Stomach (tissue), 9 donors: ENCODE measurements around the gene TRIM41. TPM values are rescaled to one million over a fixed set of nuclear protein-coding genes. Genes with fewer than 3 reads are reported as not detected.

Experiments used
- DNase-seq, 2 donors: peaks; one replicate each; pipeline versions ENCODE4 v3.0.0 to v3.0.0-alpha.2; 2013 to 2019
- H3K27ac ChIP-seq, 5 donors: fragments of 200-600 bp in 4 of 5; sonication (generic) in 4 of 5; one replicate each; pipeline ENCODE4 v1.5.1; 2013 to 2019; ENCODE audit warnings: mild to moderate bottlenecking in 1 of 5, moderate library complexity in 1 of 5
- H3K27me3 ChIP-seq, 3 donors: fragments of 200-600 bp; sonication (generic); one replicate each; pipeline ENCODE4 v1.5.1; 2017 to 2019; ENCODE audit warnings: mixed run types in 1 of 3
- H3K36me3 ChIP-seq, 4 donors: fragments of 200-600 bp; sonication (generic); 1 replicate in 3 of 4; 2 replicates in 1 of 4; pipeline ENCODE4 v1.5.1; 2016 to 2019
- H3K4me1 ChIP-seq, 4 donors: fragments of 200-600 bp; sonication (generic); one replicate each; pipeline ENCODE4 v1.5.1; 2016 to 2019
- H3K4me3 ChIP-seq, 4 donors: fragments of 200-600 bp; sonication (generic) in 3 of 4; one replicate each; pipeline ENCODE4 v1.5.1; 2016 to 2019; ENCODE audit warnings: mild to moderate bottlenecking in 1 of 4
- H3K9me3 ChIP-seq, 4 donors: fragments of 200-600 bp; sonication (generic); one replicate each; pipeline ENCODE4 v1.5.1; 2016 to 2019
- CTCF ChIP-seq, 7 experiments: fragments of 450-650 bp in 4 of 7; fragments of 200-600 bp in 3 of 7; sonication (generic) in 3 of 7; IDR thresholded peaks; one replicate each; pipeline ENCODE4 v1.5.1; 2016 to 2019; ENCODE audit warnings: antibody characterized with exemption in 7 of 7, control low read depth in 2 of 7, mild to moderate bottlenecking in 1 of 7
- EP300 ChIP-seq: sonication (generic); formaldehyde crosslinking; IDR thresholded peaks from one replicate; pipeline ENCODE4 v1.6.1; 2017; ENCODE audit warnings: antibody characterized with exemption
- POLR2A ChIP-seq, 4 donors: fragments of 450-650 bp; IDR thresholded peaks; one replicate each; pipeline ENCODE4 v1.6.1; 2016; ENCODE audit warnings: antibody characterized with exemption in 4 of 4, control low read depth in 2 of 4, mild to moderate bottlenecking in 1 of 4, moderate library complexity in 1 of 4
- POLR2AphosphoS5 ChIP-seq, 3 donors: sonication (generic); formaldehyde crosslinking; IDR thresholded peaks; one replicate each; pipeline ENCODE4 v1.6.1; 2016; ENCODE audit warnings: antibody characterized with exemption in 3 of 3
- WGBS, 5 donors: extraction: QIAGEN DNeasy Blood & Tissue Kit in 3 of 5; methylation state at CpG; one replicate each; pipeline versions ENCODE4 v1.1.5 to v1.1.7; 2013 to 2018; 5-methylcytosine and 5-hydroxymethylcytosine counted together
- intact Hi-C: fragments of 100-400 bp; cut with DNase I; formaldehyde crosslinking; loops from one replicate; pipeline ENCODE4 v1.15.1; 2023; ENCODE audit warnings: low total_unique reads
- polyA plus RNA-seq, 3 donors: library from polyadenylated mRNA; stranded (reverse); fragments of 200-250 nt; gene quantifications; one replicate each; pipeline ENCODE4 v1.2.3, GENCODE V29; 2013
- total RNA-seq, 5 donors: library from RNA; depleted of rRNA; stranded (reverse); fragments of >200 nt; gene quantifications; one replicate each; pipeline versions ENCODE4 v1.1.0 to v1.2.3, GENCODE V29; 2014 to 2016
- donor health status: healthy with polysubstance abuse.
- donor health status: Bipolar disorder and iron deficiency.
- donor health status: healthy.

The TRIM41 gene
- total and polyA plus RNA-seq, 8 donors, result 2.3 to 70.4 (median 16.0) TPM

GRCh38 chr5:181195249-181195761, 27.8 kb upstream of the TRIM41 start:
- Histone ChIP-seq H3K4me3 (no peak overlapping the region), H3K27ac (no peak overlapping the region), H3K27me3 (no peaks in the 10 kb centered on the region), H3K9me3 (no peaks in the 10 kb centered on the region), H3K4me1 (peaks cover 5 to 27% (median 20%) of the 10 kb centered on the region in 4 donors), H3K36me3 (no peaks in the 10 kb centered on the region)
- TF ChIP-seq CTCF (IDR thresholded peaks at IDR 0.05), result no peak
- TF ChIP-seq POLR2AphosphoS5 (IDR thresholded peaks at IDR 0.05), result no peak
- no peak for TF ChIP-seq EP300
- no peak for TF ChIP-seq POLR2A (IDR thresholded peaks at IDR 0.05)
- DNase-seq, result no peak
- 65 to 73% (median 68%) methylated on average over 28 to 45 of the region's 45 CpGs for WGBS, 5 donors
- intact Hi-C loops, result no loop called here

GRCh38 chr5:181197326-181197951, 25.6 kb upstream of the TRIM41 start:
- H3K4me3 ChIP-seq, result no peak overlapping the region
- DNase-seq, result no peak
- intact Hi-C loops, result no loop called here
- peaks cover 2 to 15% (median 4%) of the 10 kb centered on the region in 4 donors for H3K4me1 ChIP-seq
- H3K9me3 ChIP-seq, result no peaks in the 10 kb centered on the region
- 66 to 78% (median 69%) methylated on average over 8 of the region's 8 CpGs for WGBS, 5 donors
- no peaks in the 10 kb centered on the region for H3K36me3 ChIP-seq
- no peaks in the 10 kb centered on the region for H3K27me3 ChIP-seq
- no peak for TF ChIP-seq POLR2AphosphoS5 (IDR thresholded peaks at IDR 0.05)
- TF ChIP-seq POLR2A (IDR thresholded peaks at IDR 0.05), result no peak
- TF ChIP-seq EP300, result no peak
- TF ChIP-seq CTCF (IDR thresholded peaks at IDR 0.05), result no peak
- H3K27ac ChIP-seq, result no peak overlapping the region

- peaks cover 0 to under 1% (median 0%) of the 10 kb centered on the region in 3 donors for H3K27me3 ChIP-seq
- no peak for DNase-seq
- no peak for TF ChIP-seq POLR2AphosphoS5 (IDR thresholded peaks at IDR 0.05)
- TF ChIP-seq CTCF (IDR thresholded peaks at IDR 0.05), result no peak
- TF ChIP-seq POLR2A (IDR thresholded peaks at IDR 0.05), result no peak
- TF ChIP-seq EP300, result no peak
- 77 to 81% (median 78%) methylated on average over 12 of the region's 12 CpGs for WGBS, 5 donors
- H3K9me3 ChIP-seq, result no peaks in the 10 kb centered on the region
- H3K4me3 ChIP-seq, result no peak overlapping the region
- H3K27ac ChIP-seq, result no peak overlapping the region
- H3K36me3 ChIP-seq, result no peaks in the 10 kb centered on the region
- H3K4me1 ChIP-seq, result peaks cover 0 to 8% (median 3%) of the 10 kb centered on the region in 4 donors
- intact Hi-C loops, result no loop called here
These were observed 24.9 kb upstream of the TRIM41 start for GRCh38 chr5:181198106-181198685.

- H3K4me1 ChIP-seq, result peaks cover 2 to 16% (median 11%) of the 10 kb centered on the region in 4 donors
- DNase-seq, result no peak
- no peaks in the 10 kb centered on the region for H3K9me3 ChIP-seq
- H3K27ac ChIP-seq, result no peak overlapping the region
- 50 to 58% (median 54%) methylated on average over 9 of the region's 9 CpGs for WGBS, 5 donors
- intact Hi-C loops, result no loop called here
- no peaks in the 10 kb centered on the region for H3K36me3 ChIP-seq
- no peak overlapping the region for H3K4me3 ChIP-seq
- peaks cover 0 to 8% (median 1%) of the 10 kb centered on the region in 3 donors for H3K27me3 ChIP-seq
- no peak for TF ChIP-seq POLR2AphosphoS5 (IDR thresholded peaks at IDR 0.05)
- no peak for TF ChIP-seq EP300
- no peak for TF ChIP-seq CTCF (IDR thresholded peaks at IDR 0.05)
- TF ChIP-seq POLR2A (IDR thresholded peaks at IDR 0.05), result no peak
These were observed 24.1 kb upstream of the TRIM41 start for GRCh38 chr5:181198905-181199519.
